Measurements from ENCODE around the gene ZBTB42. TPM values are rescaled to one million over a fixed set of nuclear protein-coding genes. Genes with fewer than 3 reads are reported as not detected.

ZBTB42 gene
- 12.1 and 17.2 TPM in 2 replicates for total RNA-seq (2014; rRNA removed; shearing (Covaris generic))

- peak; percentile 80 for DNase-seq (ENCODE audit: low spot score)
These were observed at the start of gene ZBTB42 for GRCh38 chr14:104800771-104801519. Gene ZBTB42, plus strand, starts transcription at chr14:104801101. Its CDS starts 97 bp downstream, at chr14:104801198.

GRCh38 chr14:104751539-104752422 lies 49.1 kb upstream of the ZBTB42 start:
- DNase-seq (ENCODE audit: low spot score) = no peak

GRCh38 chr14:104752423-104752734 lies 48.5 kb upstream of the ZBTB42 start:
- no peak for DNase-seq (ENCODE audit: low spot score)

- peak; percentile 95 for DNase-seq (ENCODE audit: low spot score)
These were observed 48.0 kb upstream of the ZBTB42 start, which contains the start of gene SIVA1 for GRCh38 chr14:104752735-104753527. Gene SIVA1, plus strand, starts transcription at chr14:104753147. Its CDS starts 55 bp downstream, at chr14:104753202.

- DNase-seq (ENCODE audit: low spot score) = no peak
These were observed 47.2 kb upstream of the ZBTB42 start for GRCh38 chr14:104753528-104754212.

- DNase-seq (ENCODE audit: low spot score) = no peak
These were observed 46.6 kb upstream of the ZBTB42 start for GRCh38 chr14:104754213-104754851.

- DNase-seq (ENCODE audit: low spot score) = no peak
These were observed 45.3 kb upstream of the ZBTB42 start for GRCh38 chr14:104755621-104756020.

- no peak for DNase-seq (ENCODE audit: low spot score)
These were observed 44.2 kb upstream of the ZBTB42 start for GRCh38 chr14:104756477-104757237.

GRCh38 chr14:104757238-104757585 lies 43.7 kb upstream of the ZBTB42 start:
- DNase-seq (ENCODE audit: low spot score) = no peak

GRCh38 chr14:104757681-104758392 lies 43.1 kb upstream of the ZBTB42 start:
- DNase-seq (ENCODE audit: low spot score) = no peak

GRCh38 chr14:104758981-104759969 lies 41.6 kb upstream of the ZBTB42 start:
- DNase-seq (ENCODE audit: low spot score) = no peak

- DNase-seq (ENCODE audit: low spot score) = no peak
These were observed 35.4 kb upstream of the ZBTB42 start for GRCh38 chr14:104765517-104765916.

GRCh38 chr14:104766256-104766862 lies 34.5 kb upstream of the ZBTB42 start:
- no peak for DNase-seq (ENCODE audit: low spot score)

- DNase-seq (ENCODE audit: low spot score) = no peak
These were observed 33.9 kb upstream of the ZBTB42 start for GRCh38 chr14:104766863-104767633.

GRCh38 chr14:104767634-104767918 lies 33.3 kb upstream of the ZBTB42 start:
- no peak for DNase-seq (ENCODE audit: low spot score)

- peak; percentile 80 for DNase-seq (ENCODE audit: low spot score)
These were observed 32.2 kb upstream of the ZBTB42 start for GRCh38 chr14:104768437-104769323.
